ENCODE measurements around the gene ZNF358.

Gene ZNF358

GRCh38 chr19:7559102-7559501 is 43.2 kb downstream of the ZNF358 start:
- no peak for DNase-seq (ENCODE audit: low spot score)

GRCh38 chr19:7560255-7560654 is 44.4 kb downstream of the ZNF358 start:
- no peak for DNase-seq (ENCODE audit: low spot score)

- no peak for DNase-seq (ENCODE audit: low spot score)
Measured at GRCh38 chr19:7561325-7561724, 45.4 kb downstream of the ZNF358 start.

GRCh38 chr19:7562646-7563393 is 46.9 kb downstream of the ZNF358 start:
- DNase-seq (ENCODE audit: low spot score): peak; percentile 14

- DNase-seq (ENCODE audit: low spot score): no peak
Measured at GRCh38 chr19:7564866-7565265, 49.0 kb downstream of the ZNF358 start.

- no peak for DNase-seq (ENCODE audit: low spot score)
Measured at GRCh38 chr19:7565332-7565731, 49.4 kb downstream of the ZNF358 start.

Measured in LoVo (cell line).